Measurements from ENCODE around the gene GPR55. TPM values are rescaled to one million over a fixed set of nuclear protein-coding genes. Genes with fewer than 3 reads are reported as not detected.

GPR55 gene
- total and polyA plus RNA-seq, 2 of the 8 experiments (the other 6 are each of a cell fraction or from before 2014, with no cell fraction given) = not detected

DNA sequence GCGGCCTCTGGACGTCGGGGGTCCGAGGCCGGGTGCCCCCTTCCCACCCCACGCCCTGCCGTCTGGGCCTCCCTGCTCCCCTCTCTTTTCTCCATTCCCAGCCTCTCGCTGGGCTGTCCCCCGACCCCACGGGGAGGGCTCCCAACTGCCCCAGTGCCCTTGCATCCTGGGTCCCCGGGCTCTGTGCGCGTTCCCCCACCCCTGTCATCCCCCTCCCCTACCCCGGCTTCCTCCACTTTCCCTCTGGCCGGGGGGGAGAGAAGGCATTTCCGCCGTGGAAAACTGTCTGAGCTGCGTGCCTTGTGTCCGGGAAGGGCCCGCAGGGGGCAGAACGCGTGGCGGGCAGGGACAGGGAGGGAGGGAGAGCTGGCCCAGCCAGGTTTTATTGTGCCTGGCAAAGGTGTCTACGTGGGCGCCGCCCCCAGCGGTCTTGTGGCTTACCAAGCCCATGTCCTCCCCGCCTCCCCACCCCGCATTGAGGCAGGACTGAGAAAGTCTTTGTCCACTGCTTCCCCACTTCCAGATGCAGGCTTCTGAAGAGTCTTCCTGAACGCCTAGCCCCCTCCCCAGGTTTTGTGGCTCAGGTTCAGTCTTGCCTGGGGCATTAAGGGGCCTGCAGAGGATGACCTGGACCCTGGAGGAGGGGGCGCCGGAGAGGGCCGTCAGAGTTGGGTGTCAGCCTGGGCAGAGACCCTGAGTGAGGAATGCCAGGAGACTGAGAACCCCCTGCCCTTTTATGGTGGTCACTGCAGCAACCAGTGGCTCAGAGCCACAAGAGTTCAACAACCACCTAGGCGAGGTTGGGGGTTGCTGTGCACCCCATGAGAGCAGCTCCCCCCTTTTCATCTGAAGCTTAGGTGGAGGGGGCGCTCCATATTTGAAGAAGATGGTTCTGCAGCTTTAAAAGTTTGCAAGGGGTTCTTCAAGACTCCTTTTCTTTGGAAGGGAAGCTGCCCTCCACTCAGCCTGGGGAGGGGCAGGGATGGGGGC lies 59.0 kb downstream of the GPR55 start (continued):
- TF ChIP-seq, protein P1, sequence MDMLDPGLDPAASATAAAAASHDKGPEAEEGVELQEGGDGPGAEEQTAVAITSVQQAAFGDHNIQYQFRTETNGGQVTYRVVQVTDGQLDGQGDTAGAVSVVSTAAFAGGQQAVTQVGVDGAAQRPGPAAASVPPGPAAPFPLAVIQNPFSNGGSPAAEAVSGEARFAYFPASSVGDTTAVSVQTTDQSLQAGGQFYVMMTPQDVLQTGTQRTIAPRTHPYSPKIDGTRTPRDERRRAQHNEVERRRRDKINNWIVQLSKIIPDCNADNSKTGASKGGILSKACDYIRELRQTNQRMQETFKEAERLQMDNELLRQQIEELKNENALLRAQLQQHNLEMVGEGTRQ (IDR thresholded peaks at IDR 0.05; ENCODE audit: low read length) = no peak
- TF ChIP-seq RXRA (IDR thresholded peaks at IDR 0.05; ENCODE audit: insufficient read depth, low read depth, low read length) (no peak), CEBPB (IDR thresholded peaks at IDR 0.05; ENCODE audit: low read depth, low read length) (no peak), RNF2 (IDR thresholded peaks at IDR 0.05; ENCODE audit: borderline replicate concordance, low read depth, low read length, missing control alignments, poor library complexity, severe bottlenecking) (no peak), ASH2L (IDR thresholded peaks at IDR 0.05; ENCODE audit: low read length) (no peak), POLR2A (IDR thresholded peaks at IDR 0.05; ENCODE audit: control extremely low read depth in 1 of 2, low read depth in 2 of 2, low read length in 2 of 2) (peak in 1 of 2 experiments; percentile 61; a peak in 1 of 3 replicates), SP4 (IDR thresholded peaks at IDR 0.05; ENCODE audit: low read length) (no peak), SP1 (IDR thresholded peaks at IDR 0.05; ENCODE audit: low read depth, low read length) (no peak), SP2 (IDR thresholded peaks at IDR 0.05; ENCODE audit: low read length) (no peak), TEAD4 (IDR thresholded peaks at IDR 0.05; ENCODE audit: low read depth, low read length) (no peak), TBP (IDR thresholded peaks at IDR 0.05; ENCODE audit: low read depth, low read length) (no peak), CTBP2 (IDR thresholded peaks at IDR 0.05; ENCODE audit: borderline replicate concordance, insufficient read depth, insufficient read length, low read length) (no peak), EGR1 (IDR thresholded peaks at IDR 0.05; ENCODE audit: borderline replicate concordance, low read depth, low read length) (no peak), TCF12 (IDR thresholded peaks at IDR 0.05; ENCODE audit: low read depth, low read length) (no peak), HDAC2 (IDR thresholded peaks at IDR 0.05; ENCODE audit: borderline replicate concordance in 1 of 2, low read depth in 2 of 2, low read length in 2 of 2) (0 out of 4 replicates have a peak, but pooled peaks of 1 of the 2 experiments have one; percentile 21), BACH1 (IDR thresholded peaks at IDR 0.05; ENCODE audit: low read length) (peak; percentile 30; the same call in 1 of the 2 replicates), NANOG (IDR thresholded peaks at IDR 0.05; ENCODE audit: insufficient read depth, low read depth, low read length, poor library complexity, severe bottlenecking) (no peak), NRF1 (IDR thresholded peaks at IDR 0.05; ENCODE audit: low read depth, low read length) (no peak), HDAC6 (IDR thresholded peaks at IDR 0.05; ENCODE audit: low read depth, low read length) (no peak), POU5F1 (IDR thresholded peaks at IDR 0.05; ENCODE audit: low read depth, low read length) (no peak), TAF1 (IDR thresholded peaks at IDR 0.05; ENCODE audit: low read depth, low read length) (no peak), GABPA (IDR thresholded peaks at IDR 0.05; ENCODE audit: borderline replicate concordance, insufficient read depth, low read length) (no peak)

All from H1 (cell line).